Stimulated activated CD4-positive, alpha-beta T cell treated with anti-CD3 and anti-CD28 coated beads, Interleukin-15, amount 100 ng/mL, for 1 hour (primary cell): Measurements from ENCODE around the gene PLPPR3.
"Not testable (repeated sequence)": the region's sequence is repeated elsewhere in the genome, so short reads cannot be mapped to it uniquely, and the experiment has no call there.

Source experiments
- DNase-seq, 2 donors: peaks; one replicate each; pipeline ENCODE4 v3.0.0-alpha.2; 2020; ENCODE audit warnings: low read depth in 1 of 2, low spot score in 1 of 2

The PLPPR3 gene

DNA sequence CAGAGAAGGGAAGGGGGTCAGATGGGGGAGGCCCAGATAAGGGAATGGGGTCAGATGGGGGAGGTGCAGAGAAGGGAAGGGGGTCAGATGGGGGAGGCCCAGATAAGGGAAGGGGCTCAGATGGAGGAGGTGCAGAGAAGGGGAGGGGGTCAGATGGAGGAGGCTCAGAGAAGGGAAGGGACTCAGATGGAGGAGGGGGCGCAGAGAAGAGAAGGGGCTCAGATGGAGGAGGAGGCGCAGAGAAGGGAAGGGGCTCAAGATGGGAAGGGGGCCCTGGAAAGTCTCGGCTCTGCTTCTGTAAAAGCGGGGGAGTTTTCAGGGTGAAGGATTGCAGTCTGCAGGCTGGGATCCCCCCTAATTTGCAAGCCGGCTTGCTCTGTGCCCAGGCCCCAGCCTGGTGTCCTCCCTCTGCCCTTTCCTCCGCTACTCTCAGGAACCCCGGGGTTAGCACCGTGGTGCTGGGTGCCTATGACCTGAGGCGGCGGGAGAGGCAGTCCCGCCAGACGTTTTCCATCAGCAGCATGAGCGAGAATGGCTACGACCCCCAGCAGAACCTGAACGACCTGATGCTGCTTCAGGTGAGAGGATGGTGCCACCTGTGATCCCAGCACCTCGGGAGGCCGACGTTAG is 7.5 kb upstream of the PLPPR3 start:
- DNase-seq: no peak

DNA sequence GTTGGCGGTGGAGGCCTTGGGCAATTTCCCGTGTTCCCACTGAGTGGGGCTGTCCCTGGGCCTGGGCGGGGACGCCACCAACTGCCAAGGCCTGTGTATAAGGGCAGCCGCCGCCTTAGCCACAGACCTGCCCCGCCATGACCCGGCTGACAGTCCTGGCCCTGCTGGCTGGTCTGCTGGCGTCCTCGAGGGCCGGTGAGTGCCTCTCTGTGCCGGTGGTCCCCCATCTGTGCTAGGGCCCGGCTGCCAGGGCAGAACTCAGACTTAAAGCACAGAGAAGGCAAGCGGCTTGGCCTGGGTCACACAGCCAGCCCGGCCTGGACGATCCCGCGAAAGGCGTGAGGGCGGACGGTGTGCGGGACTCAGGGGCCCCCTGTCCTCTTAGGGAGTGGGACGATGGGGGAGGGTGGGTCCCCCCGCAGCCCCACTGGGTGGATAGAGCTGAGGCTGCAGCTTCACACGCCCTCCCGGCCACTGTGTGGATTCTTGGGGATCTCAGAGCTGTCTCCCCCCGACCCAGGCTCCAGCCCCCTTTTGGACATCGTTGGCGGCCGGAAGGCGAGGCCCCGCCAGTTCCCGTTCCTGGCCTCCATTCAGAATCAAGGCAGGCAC is 6.1 kb upstream of the PLPPR3 start, which contains the start of gene AZU1:
AZU1 (plus strand) TSS at position 128 of the 612 bp plus-strand sequence; CDS start at position 138, 10 bp downstream.
- DNase-seq: no peak

DNA sequence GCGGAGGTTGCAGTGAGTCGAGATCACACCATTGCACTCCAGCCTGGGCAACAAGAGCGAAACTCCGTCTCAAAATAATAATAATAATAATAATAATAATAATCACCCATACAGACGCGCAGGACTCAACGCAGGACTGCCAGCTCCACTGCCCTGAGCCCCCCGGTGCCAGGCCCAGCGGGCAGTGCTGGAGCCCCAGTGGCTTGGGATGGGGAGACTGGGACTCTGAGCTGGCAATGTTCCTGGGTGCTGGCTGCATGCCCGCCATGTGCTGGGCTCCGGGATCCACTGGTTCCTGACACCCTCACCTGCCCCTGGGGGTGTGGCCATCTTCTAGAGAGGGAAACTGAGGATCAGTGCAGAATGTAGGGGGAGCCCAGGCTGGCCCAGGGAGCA is 5.6 kb upstream of the PLPPR3 start:
- DNase-seq: no peak

DNA sequence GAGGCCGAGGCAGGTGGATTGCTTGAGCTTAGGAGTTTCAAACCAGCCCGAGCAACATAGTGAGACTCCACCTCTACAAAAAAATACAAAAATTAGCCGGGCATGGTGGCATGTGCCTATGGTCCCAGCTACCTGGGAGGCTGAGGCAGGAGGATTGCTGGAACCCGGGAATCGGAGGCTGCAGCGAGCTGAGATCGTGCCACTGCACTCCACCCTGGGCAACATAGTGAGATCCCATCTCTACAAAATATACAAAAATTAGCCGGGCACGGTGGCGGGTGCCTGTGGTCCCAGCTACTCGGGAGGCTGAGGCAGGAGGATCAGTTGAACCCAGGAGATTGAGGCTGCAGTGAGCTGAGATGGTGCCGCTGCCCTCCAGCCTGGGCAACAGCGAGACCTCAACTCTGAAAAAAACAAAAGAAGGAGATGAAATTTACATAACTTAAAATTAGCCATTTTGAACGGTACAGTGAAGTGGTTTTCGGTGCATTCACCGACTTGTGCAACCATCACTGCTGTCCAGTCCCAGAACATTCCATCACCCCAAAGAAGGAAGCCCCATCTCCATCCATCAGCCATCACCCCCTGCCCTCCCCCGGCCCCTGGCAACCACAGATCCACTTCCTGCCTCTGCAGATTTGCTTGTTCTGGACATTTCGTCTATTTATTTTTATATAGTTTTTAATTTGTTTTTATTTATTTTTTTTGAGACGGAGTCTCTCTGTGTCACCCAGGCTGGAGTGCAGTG is 4.3 kb upstream of the PLPPR3 start:
- no peak for DNase-seq

DNA sequence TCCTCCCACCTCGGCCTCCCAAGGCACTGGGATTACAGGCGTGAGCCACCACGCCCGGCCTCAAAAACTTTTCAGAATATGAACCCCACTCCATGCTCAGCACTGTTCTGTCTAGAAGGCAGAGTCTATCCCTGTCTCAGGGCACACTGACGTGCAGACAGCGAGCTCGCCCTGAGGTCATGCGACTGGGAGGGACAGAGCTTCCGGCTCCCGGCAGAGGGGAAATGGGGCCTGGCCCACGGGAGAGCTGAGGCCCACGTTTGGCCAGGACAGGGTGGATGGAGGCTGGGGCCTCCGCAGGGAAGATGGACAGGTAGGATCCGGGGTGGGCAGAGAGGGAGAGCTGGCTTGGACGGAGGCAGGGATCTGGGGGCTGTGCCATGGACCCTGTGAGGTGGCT is 3.1 kb upstream of the PLPPR3 start:
- no peak for DNase-seq

DNA sequence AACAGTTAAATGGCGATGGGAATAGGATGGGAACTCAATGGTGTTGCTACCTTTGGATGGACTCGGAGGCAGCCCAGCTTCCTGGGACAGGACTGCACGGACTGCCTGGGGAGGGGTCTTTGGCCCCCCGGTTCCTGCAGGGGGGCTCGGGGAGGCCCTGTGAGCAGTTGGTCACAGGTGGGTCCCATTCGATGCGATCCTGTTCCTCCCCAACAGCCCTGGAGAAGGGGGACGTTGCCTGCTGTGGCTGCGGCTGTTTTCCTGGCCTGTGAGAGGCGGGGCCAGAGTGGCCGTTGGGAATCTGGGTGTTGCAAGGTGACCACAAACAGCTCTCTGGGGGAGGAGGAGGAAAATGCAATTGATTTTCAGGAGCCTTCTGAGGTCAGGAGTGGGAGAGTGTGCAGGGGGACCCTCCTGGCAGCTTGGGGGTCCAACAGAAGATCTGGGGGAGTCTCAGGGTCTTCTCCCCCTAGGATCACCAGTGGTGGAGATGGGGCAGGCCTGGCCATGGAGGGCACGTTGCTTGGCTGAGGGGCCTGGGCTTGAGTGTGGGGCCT is 1.9 kb upstream of the PLPPR3 start:
- DNase-seq: no peak

DNA sequence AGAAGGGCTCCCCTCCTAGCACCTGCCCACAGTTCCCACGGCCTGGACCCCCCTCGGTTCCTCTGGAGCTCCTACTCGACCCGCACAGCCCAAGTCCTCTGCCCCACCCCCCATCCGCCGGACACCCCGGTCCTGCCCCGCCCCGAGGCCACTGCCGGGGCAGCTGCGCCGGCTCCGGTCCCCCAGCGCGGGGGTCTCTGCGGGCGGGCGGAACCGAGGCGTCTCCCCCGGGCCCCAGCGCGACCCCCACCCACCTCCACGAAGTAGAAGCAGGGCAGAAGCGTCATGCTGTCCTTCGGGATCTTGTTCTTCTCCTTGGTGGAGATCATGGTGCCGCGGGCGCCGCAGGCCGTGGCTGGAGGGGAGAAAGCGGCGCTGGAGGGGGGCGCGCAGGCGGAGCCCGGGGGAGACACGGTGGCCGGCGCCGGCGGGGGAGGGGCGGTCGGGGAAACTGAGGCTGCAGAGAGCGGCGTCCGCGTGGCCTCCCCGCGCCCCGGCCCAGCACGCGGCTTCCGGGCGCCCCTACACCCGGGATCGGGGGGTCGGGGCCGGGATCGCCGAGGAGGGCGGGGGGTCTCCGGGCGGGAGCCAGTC is 427 bp downstream of the PLPPR3 start:
- no peak for DNase-seq

DNA sequence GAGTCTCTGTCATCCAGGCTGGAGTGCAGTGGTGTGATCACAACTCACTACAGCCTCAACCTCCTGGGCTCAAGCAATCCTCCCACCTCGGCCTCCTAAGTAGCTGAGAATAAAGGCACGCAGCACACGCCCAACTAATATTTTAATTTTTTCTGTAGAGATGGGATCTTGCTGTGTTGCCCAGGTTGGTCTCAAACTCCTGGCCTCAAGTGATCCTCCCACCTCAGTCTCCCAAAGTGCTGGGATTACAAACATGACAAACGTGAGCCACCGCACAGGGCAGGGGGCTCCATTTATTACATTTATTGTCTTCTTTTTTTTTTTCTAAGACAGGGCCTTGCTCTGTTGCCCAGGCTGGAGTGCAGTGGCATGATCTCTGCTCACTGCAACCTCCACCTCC is 1.5 kb downstream of the PLPPR3 start:
- DNase-seq: not testable (repeated sequence)

DNA sequence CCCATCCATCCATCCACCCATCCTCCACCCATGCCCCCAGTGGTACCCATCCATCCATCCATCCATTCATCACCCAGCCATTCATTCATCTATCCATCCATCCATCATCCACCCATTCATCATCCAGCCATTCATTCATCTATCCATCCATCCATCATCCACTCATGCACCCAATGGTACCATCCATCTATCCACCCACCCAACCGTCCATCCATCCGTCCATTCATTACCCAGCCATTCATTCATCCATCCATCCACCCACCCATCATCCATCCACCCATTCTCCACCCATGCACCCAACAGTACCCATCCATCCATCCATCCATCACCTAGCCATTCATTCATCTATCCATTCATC is 5.3 kb downstream of the PLPPR3 start:
- DNase-seq: no peak

DNA sequence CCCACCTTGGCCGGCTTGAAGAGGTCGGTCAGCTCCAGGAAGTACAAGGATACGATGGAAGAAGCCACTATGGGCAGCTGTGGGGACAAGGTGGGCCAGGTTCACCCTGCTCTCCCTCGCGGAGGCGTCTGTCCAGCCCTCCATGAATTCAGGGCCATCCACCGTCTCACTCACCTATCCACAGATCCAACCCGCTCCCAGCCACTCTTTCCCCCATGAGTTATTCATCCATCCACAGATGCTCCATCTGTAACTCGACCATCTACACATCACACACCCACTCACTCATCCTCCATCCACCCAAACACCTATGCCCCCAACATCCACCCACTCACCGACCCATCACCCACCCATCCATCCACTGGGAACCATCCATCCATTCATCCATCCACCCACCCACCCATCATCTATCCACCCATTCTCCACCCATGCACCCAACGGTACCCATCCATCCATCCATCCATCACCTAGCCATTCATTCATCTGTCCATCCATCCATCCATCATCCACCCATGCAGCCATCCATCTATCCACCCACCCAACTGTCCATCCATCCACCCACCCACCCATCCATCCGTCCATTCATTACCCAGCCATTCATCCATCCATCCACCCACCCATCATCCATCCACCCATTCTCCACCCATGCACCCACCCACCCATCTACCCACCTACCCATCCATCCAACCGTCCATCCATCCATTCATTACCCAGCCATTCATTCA is 5.8 kb downstream of the PLPPR3 start:
- no peak for DNase-seq

DNA sequence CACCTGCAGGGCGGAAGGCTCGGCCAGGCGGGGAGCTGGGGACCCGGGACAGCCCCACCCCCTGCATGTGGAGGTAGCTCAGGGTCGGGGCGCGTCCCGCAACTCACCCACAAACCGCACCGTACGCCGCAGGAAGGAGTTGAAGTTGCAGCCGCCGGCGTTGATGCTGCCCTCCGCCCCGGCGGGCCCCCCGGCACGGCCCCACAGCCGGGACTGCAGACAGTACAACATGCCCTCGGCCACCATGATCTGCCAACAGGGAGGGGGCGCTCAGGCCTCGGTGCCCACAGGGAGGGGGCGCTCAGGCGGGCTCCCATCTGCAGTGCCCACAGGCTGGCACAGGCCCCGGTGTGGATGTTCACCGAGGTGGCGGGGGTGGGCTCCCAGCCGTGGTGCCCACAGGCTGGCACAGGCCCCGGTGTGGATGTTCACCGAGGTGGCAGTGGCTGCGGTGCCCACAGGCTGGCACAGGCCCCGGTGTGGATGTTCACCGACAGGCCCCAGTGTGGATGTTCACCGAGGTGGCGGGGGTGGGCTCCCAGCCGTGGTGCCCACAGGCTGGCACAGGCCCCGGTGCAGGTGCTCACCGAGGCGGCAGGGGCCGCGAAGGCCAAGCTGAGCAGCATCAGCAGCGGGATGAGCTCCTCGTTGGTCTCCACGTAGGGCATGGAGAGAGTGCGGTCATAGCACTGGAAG is 6.5 kb downstream of the PLPPR3 start:
- DNase-seq: no peak

DNA sequence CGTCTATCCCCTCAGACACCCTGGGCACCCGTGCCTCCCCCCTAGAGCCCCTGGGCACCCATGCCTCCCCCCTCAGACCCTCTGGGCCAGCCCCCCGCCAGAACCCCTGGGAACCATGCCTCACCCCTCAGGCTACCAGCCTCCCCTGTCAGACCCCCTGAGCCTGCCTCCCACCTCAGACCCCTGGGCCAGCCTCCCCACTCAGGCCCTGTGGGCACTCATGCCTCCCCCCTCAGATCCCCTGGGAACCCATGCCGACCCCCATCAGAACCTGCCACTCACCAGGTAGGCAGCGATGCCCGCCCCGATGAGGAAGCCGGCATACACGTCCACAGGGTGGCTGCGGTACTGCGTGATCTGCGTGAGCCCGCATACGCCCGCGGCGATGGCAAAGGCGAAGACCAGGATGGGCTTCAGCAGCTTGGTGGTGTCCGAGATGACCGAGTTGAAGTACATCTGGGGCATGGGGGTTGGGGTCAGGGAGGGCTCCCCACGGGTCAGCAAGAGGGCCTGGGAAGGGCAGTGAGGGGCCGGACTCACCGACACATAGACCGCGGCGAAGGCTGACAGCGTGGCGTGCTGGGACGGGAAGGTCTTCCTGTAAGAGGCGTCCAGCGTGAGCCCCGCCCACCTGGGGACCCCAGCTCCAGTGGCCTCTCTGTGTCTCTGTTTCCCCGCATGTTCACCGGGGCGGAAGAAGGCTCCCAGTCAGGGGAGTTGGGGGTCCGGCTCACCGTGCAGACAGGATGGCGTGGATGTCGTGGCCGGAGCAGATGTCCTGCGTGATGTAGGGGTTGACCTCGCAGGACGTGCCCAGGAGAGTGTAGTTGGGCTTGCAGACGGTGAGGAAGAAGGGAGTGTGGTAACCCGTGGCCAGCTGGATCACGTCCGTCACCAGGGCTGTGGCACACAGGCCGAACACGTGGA is 7.3 kb downstream of the PLPPR3 start:
- DNase-seq: no peak

DNA sequence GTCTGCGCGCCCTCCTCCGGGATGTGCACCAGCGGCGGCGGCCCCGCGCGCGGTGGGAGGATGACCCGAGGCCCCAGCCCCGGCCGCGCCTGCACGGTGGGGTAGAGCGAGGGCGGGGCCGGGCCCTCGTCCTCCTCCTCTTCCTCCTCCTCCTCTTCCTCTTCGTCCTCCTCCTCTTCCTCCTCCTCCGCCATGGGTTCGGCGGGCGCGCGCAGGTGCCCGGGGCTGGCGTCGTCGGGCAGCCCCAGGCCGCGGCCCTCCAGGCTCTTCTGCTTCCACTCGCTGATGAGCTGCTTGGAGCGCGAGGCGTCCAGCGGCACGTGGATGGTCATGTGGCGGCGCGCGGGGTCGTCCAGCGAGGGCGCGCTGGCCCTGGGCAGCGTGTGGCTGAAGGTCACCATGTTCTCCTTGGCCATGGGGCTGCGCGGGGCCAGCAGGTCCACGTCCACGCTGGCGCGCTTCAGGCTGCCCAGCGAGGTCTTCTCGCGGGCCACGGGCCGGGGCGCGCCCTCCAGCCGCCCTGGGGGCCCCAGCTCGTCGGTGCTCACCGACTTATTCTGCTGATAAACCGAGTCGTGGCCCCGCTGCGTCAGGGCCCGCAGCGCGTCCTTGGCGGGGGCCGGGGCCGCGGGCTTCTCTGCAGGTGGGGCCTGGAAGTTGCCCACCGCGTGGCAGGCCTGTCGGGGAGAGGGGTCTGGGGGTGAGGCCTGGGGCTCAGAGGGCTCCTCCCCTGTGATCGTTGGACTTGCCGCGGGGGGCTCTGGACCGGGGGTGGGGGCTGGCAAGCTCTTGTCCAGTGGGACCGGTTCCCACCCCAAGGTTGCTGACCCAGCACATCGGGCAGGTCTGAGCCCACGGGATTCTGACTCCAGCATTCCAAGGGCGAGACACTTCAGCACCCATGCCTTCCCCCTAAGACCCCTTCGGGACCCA is 8.3 kb downstream of the PLPPR3 start:
- DNase-seq: no peak

DNA sequence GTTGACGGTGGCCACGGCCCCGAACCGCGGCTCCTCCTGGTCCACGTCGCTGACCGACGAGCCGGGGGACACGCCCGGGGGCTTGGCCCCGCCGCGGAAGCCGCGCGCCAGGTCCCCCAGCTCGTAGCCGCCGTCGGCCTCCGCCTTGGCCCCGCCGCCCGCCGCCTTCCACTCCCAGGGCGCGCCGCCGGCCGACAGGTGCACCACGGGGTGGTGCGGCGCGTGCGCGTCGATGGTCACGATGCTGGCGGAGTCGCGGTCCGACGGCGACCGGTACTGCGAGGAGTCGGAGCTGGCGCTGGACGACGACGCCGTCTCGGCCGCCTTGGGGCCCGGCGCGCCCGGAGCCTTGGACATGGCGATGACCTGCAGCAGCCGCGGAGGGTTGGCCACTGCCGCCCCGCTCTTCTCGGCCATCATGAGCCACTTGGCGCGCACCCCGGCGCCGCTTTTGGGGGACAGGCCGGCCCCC is 9.0 kb downstream of the PLPPR3 start:
- DNase-seq: no peak

DNA sequence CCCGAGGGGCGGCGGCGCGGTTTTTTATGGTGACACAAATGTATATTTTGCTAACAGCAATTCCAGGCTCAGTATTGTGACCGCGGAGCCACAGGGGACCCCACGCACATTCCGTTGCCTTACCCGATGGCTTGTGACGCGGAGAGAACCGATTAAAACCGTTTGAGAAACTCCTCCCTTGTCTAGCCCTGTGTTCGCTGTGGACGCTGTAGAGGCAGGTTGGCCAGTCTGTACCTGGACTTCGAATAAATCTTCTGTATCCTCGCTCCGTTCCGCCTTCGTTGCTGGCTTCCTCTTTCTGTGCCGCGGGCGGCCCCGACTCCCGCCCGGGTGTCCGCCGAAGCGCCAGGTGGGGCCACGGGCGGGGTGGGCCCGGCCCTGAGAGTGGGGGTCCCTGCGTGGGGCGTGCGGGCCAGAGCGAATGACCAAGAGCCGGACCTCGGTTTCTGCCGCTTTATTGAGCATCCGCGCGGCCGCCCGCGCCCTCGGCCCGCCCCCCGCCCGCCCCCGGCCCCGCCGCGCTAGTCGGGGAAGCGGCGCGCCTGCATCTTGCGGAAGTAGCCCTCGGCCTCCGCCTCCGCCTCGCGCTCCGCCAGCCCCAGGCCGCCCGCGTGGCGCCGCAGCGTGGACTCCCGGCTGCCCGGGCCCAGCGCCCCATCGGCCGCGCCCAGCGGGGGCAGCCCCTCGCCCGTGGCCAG is 9.6 kb downstream of the PLPPR3 start:
- DNase-seq: no peak

DNA sequence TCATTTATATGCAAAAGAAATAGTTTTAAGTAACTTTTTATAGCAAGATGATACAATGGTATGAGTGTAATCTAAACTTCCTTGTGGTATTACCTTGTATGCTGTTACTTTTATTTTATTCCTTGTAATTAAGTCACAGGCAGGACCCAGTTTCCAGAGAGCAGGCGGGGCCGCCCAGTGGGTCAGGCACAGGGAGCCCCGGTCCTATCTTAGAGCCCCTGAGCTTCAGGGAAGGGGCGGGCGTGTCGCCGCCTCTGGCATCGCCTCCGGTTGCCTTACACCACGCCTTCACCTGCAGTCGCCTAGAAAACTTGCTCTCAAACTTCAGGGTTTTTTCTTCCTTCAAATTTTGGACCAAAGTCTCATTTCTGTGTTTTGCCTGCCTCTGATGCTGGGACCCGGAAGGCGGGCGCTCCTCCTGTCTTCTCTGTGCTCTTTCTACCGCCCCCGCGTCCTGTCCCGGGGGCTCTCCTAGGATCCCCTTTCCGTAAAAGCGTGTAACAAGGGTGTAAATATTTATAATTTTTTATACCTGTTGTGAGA is 10.2 kb downstream of the PLPPR3 start:
- DNase-seq: no peak

DNA sequence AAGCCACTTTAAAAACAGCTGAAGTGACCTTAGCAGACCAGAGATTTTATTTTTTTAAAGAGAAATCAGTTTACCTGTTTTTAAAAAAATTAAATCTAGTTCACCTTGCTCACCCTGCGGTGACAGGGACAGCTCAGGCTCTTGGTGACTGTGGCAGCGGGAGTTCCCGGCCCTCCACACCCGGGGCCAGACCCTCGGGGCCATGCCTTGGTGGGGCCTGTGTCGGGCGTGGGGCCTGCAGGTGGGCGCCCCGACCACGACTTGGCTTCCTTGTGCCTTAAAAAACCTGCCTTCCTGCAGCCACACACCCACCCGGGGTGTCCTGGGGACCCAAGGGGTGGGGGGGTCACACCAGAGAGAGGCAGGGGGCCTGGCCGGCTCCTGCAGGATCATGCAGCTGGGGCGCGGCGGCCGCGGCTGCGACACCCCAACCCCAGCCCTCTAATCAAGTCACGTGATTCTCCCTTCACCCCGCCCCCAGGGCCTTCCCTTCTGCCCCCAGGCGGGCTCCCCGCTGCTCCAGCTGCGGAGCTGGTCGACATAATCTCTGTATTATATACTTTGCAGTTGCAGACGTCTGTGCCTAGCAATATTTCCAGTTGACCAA is 10.8 kb downstream of the PLPPR3 start:
- DNase-seq: no peak
